Choroid plexus epithelial cell (primary cell): Measurements from ENCODE around the gene SH3PXD2A.
"Not testable (repeated sequence)": the region's sequence is repeated elsewhere in the genome, so short reads cannot be mapped to it uniquely, and the experiment has no call there.

Experiments used
- DNase-seq: peaks from one replicate; pipeline ENCODE4 v3.0.0-alpha.2; 2010; ENCODE audit warnings: low read depth
- H3K4me3 ChIP-seq: 2 replicates; pipeline ENCODE4 v1.5.1; 2011; ENCODE audit warnings: low read depth, mild to moderate bottlenecking, control low read depth, low read length, moderate library complexity
- TF ChIP-seq, protein P1 (sequence below): conservative IDR thresholded peaks from 2 replicates; pipeline ENCODE4 v1.5.1; 2011; ENCODE audit warnings: low read depth, mild to moderate bottlenecking, control low read depth, inconsistent platforms, low read length, moderate library complexity

Gene SH3PXD2A

DNA sequence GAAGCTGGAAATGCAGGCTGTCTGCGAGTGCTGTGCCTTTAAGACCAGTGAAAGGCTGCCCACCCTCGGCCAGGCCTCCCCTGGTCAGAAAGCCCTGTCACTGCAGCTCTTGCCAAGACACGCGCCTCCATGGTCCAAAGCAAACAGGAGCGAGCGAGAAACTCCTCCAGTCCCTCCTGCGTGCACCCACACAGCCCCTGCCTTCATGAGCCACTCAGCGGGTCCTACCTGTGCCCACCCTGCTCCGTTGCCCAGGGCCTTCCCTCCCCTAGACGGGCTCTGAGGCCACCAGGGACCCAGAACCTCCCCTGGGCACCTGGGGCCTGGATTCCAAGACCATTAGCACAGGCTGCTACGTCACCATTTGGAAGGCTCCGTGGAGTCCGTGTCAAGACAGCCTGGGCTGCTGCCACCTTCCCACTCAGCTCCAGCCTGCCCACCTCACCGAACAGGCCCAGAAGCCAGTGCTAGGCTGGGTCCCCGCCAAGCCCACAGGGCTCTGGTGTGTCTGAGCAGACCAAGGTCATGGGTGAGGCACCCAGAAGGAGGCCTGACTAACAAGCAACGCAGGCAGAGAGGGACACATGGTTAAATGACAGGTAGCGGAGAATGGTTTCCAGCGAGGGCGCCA, 217.3 kb downstream of the SH3PXD2A start:
- H3K4me3 ChIP-seq: no peak overlapping the region
- DNase-seq: peak; percentile 63
- TF ChIP-seq, protein P1, sequence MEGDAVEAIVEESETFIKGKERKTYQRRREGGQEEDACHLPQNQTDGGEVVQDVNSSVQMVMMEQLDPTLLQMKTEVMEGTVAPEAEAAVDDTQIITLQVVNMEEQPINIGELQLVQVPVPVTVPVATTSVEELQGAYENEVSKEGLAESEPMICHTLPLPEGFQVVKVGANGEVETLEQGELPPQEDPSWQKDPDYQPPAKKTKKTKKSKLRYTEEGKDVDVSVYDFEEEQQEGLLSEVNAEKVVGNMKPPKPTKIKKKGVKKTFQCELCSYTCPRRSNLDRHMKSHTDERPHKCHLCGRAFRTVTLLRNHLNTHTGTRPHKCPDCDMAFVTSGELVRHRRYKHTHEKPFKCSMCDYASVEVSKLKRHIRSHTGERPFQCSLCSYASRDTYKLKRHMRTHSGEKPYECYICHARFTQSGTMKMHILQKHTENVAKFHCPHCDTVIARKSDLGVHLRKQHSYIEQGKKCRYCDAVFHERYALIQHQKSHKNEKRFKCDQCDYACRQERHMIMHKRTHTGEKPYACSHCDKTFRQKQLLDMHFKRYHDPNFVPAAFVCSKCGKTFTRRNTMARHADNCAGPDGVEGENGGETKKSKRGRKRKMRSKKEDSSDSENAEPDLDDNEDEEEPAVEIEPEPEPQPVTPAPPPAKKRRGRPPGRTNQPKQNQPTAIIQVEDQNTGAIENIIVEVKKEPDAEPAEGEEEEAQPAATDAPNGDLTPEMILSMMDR: no peak

DNA sequence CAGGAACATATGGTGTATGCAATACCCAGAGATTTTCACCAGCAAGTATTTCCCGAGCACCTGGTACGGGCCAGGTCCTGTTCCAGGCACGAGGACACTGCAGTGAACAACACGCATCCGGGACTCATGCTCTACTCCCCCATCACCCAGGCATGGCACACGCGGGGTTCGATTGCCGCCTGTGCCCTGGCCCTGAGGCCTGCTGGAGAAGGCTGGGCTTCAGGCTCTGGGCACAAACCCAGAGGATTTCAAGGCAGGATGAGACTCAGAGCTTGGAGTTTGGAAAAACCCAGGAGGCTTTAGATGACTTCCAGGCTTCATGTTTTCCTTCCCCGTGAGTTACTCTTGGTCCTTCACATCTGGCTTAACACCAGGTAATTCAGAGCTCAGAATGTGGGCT, 218.4 kb downstream of the SH3PXD2A start:
- no peak overlapping the region for H3K4me3 ChIP-seq
- TF ChIP-seq, protein P1: no peak
- no peak for DNase-seq

DNA sequence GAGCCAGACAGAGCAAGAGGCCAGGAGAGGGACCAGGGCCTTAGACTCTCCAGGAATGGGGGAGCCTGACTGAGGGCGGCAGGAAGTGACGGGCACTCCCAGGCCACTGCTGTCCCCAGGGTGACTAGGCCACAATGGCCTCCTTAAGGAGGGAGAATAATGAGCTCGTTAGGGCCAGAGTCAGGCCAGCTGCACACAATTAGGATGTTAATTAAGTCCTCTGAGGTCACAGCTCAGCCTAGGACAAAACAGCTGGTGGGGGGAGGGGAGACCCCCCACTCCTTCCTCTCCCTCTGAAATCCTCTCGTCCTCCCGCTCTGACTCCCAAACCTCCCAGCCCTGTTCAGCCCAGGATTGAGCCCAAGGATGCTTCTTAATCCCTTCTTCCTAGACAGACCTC, 218.9 kb downstream of the SH3PXD2A start:
- no peak for DNase-seq
- TF ChIP-seq, protein P1: no peak
- no peak overlapping the region for H3K4me3 ChIP-seq

DNA sequence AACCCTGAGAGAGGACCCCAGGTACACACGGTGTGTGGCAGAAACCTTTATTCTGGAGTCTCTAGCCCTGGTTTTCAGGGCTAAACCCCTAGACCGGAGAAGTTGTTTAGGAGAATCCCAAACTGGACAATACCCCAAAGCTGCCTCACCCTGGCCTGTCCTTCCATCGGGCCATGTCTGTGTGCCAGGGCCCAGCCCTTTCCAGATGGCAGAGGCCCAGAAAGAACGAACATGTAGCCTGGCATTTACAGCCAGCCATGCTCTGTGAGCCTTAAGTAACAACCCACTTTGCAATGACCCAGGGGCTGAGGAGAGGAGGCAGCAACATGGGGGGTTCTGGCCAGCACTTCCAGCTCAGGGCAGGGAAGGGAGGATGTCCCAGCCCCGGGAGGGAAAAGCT, 219.8 kb downstream of the SH3PXD2A start:
- TF ChIP-seq, protein P1: no peak
- no peak overlapping the region for H3K4me3 ChIP-seq
- no peak for DNase-seq

DNA sequence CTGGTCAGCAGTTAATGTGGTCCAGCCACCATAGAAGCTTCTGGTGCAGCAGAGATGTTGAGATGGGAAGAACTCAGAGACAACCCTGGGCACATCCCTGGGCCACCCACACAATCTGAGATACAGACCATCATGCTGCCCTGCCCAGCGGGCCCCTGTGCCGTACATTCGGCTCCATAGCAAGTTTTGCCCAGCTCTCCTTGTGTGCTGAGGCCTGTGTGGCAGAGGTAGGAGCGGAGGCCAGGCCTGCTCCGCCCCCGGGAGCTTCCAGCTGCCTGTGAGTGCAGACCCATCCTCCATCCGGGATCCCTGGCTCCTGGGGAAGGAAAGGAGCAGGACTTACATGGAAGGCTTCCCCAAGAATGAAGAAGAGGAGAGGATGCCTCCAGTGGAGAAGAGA, 221.5 kb downstream of the SH3PXD2A start:
- DNase-seq: no peak
- H3K4me3 ChIP-seq: no peak overlapping the region
- TF ChIP-seq, protein P1: no peak

DNA sequence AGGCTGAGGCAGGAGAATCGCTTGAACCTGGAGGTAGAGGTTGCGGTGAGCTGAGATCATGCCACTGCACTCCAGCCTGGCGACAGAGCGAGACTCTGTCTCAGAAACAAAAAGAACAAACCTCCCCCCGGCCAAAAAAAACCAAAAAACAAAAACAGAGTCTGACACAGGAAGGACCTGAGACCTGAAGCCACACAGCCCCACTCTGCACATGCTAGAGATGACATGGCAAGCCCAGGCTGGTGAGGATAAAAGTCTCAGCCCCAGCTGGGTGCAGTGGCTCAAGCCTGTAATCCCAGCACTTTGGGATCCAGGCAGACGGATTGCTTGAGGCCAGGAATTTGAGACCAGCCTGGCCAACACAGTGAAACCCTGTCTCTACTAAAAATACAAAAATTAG, 222.5 kb downstream of the SH3PXD2A start:
- H3K4me3 ChIP-seq: not testable (repeated sequence)

DNA sequence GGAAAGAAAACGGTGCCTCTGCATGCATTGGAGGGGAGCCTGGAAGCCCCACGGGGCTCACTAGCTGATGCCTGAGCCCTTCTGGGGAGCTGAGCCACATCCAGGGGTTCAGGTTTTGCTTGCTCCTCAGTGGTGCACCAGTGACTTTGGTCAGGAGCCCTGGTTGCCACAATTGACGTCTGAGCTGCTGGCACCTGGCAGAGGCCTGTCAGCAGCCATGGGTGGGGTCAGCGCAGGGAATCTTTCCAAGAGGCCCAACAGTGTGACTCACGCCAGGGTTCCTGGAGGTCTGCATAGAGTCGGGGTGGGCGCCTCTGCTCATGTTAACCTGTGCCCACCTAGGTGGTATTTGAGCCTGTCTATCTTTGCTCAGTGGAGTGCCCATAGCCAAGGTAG, 223.1 kb downstream of the SH3PXD2A start:
- no peak overlapping the region for H3K4me3 ChIP-seq
- DNase-seq: no peak
- TF ChIP-seq, protein P1: no peak

More for the DNA sequence above, 222.5 kb downstream of the SH3PXD2A start:
- not testable (repeated sequence) for DNase-seq

DNA sequence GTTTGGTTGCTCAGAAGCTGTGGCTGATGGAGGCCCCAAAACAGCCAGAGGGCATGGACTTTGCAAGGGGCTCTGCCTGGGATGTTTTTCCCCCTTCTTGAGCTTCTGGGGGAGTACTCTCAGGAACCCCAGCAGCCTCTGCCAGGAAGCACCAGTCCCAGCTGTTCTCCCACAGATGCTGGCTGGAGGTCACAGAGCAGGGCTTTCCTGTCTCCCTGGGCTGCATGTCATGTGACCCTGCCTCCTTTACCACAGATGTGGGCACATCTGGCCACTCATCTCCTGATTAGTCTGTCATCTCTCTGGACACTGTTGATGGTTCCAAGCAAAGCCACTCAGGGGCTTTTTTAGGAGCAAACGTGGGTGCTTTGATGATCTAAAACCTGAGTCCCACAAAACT, 225.2 kb downstream of the SH3PXD2A start:
- DNase-seq: no peak
- H3K4me3 ChIP-seq: no peak overlapping the region
- TF ChIP-seq, protein P1: no peak
